ENCODE measurements around the gene MAP3K20. TPM values are rescaled to one million over a fixed set of nuclear protein-coding genes. Genes with fewer than 3 reads are reported as not detected.
"Not testable (repeated sequence)": the region's sequence is repeated elsewhere in the genome, so short reads cannot be mapped to it uniquely, and the experiment has no call there.

MAP3K20 gene
- total RNA-seq, 4 donors from 2014 or later = 24.1 to 34.5 (median 25.6) TPM

GRCh38 chr2:173092844-173093402, 17.3 kb downstream of the MAP3K20 start:
- Histone ChIP-seq H3K27me3 (no peaks in the 10 kb centered on the region), H3K4me3 (replicated peaks in 1 of 3) (no peak overlapping the region), H3K36me3 (no peaks in the 10 kb centered on the region), H3K4me1 (peaks cover 3 to 10% of the 10 kb centered on the region in 2 donors), H3K9me3 (no peaks in the 10 kb centered on the region), H3K27ac (no peak overlapping the region)
- TF ChIP-seq CTCF (IDR thresholded peaks at IDR 0.05) (no peak), POLR2A (IDR thresholded peaks at IDR 0.05) (no peak)
- DNase-seq = no peak
- intact Hi-C loops (cut with DNase I) = no loop called here
- WGBS, 2 donors = 95 to 96% methylated on average over 3 of the region's 3 CpGs

- H3K36me3 ChIP-seq; H3K4me1 ChIP-seq; intact Hi-C loops (cut with DNase I); DNase-seq; H3K27ac ChIP-seq; H3K27me3 ChIP-seq; H3K4me3 ChIP-seq (replicated peaks in 1 of 3); H3K9me3 ChIP-seq: not testable (repeated sequence)
- 92 to 94% methylated on average over 2 of the region's 2 CpGs for WGBS, 2 donors
Measured at GRCh38 chr2:173093617-173094016, 18.0 kb downstream of the MAP3K20 start.

- intact Hi-C loops (cut with DNase I) = no loop called here
- peaks cover 3 to 10% of the 10 kb centered on the region in 2 donors for H3K4me1 ChIP-seq
- no peak for DNase-seq
- H3K27ac ChIP-seq = no peak overlapping the region
- TF ChIP-seq POLR2A (IDR thresholded peaks at IDR 0.05) = no peak
- TF ChIP-seq CTCF (IDR thresholded peaks at IDR 0.05) = no peak
- H3K36me3 ChIP-seq = no peaks in the 10 kb centered on the region
- WGBS, 2 donors = 92 to 95% methylated on average over 1 of the region's 1 CpG
- no peak overlapping the region for H3K4me3 ChIP-seq (replicated peaks in 1 of 3)
- H3K27me3 ChIP-seq = no peaks in the 10 kb centered on the region
- no peaks in the 10 kb centered on the region for H3K9me3 ChIP-seq
Measured at GRCh38 chr2:173094731-173095130, 19.1 kb downstream of the MAP3K20 start.

GRCh38 chr2:173095356-173095755, 19.7 kb downstream of the MAP3K20 start:
- no peak overlapping the region for H3K4me3 ChIP-seq (replicated peaks in 1 of 3)
- 93 to 94% methylated on average over 1 of the region's 1 CpG for WGBS, 2 donors
- no peak for TF ChIP-seq CTCF (IDR thresholded peaks at IDR 0.05)
- no peak for TF ChIP-seq POLR2A (IDR thresholded peaks at IDR 0.05)
- no peak for DNase-seq
- H3K36me3 ChIP-seq = no peaks in the 10 kb centered on the region
- H3K27ac ChIP-seq = no peak overlapping the region
- intact Hi-C loops (cut with DNase I) = no loop called here
- H3K4me1 ChIP-seq = peaks cover 0 to 5% of the 10 kb centered on the region in 2 donors
- H3K27me3 ChIP-seq = no peaks in the 10 kb centered on the region
- no peaks in the 10 kb centered on the region for H3K9me3 ChIP-seq

GRCh38 chr2:173099271-173099670, 23.6 kb downstream of the MAP3K20 start:
- TF ChIP-seq CTCF (IDR thresholded peaks at IDR 0.05) (no peak), POLR2A (IDR thresholded peaks at IDR 0.05) (no peak)
- Histone ChIP-seq H3K27ac (no peak overlapping the region), H3K4me1 (no peaks in the 10 kb centered on the region), H3K27me3 (no peaks in the 10 kb centered on the region), H3K9me3 (no peaks in the 10 kb centered on the region), H3K4me3 (replicated peaks in 1 of 3) (no peak overlapping the region), H3K36me3 (no peaks in the 10 kb centered on the region)
- WGBS, 2 donors = 97% methylated on average over 2 of the region's 2 CpGs
- no peak for DNase-seq
- intact Hi-C loops (cut with DNase I) = no loop called here

GRCh38 chr2:173099804-173100203, 24.2 kb downstream of the MAP3K20 start:
- no peak for DNase-seq
- H3K27ac ChIP-seq = no peak overlapping the region
- H3K4me3 ChIP-seq (replicated peaks in 1 of 3) = no peak overlapping the region
- WGBS, 2 donors = 94 to 98% methylated on average over 2 of the region's 2 CpGs
- no peaks in the 10 kb centered on the region for H3K27me3 ChIP-seq
- H3K4me1 ChIP-seq = no peaks in the 10 kb centered on the region
- H3K9me3 ChIP-seq = no peaks in the 10 kb centered on the region
- no peak for TF ChIP-seq POLR2A (IDR thresholded peaks at IDR 0.05)
- no peak for TF ChIP-seq CTCF (IDR thresholded peaks at IDR 0.05)
- no peaks in the 10 kb centered on the region for H3K36me3 ChIP-seq
- intact Hi-C loops (cut with DNase I) = no loop called here

Data from thyroid gland (tissue), 4 donors.